ENCODE measurements around the gene EDC3. TPM values are rescaled to one million over a fixed set of nuclear protein-coding genes. Genes with fewer than 3 reads are reported as not detected.

The EDC3 gene
- total and polyA plus RNA-seq, 2 of the 4 experiments (the other 2 are of a cell fraction), result 16.8 to 38.0 TPM

Other genes with a start within 250 kb of the EDC3 start
- gene UBL7, start 234.9 kb downstream of the EDC3 start, total RNA-seq (2012; rRNA removed), result 57.8 and 68.1 TPM in 2 replicates
- gene UBL7, start 234.9 kb downstream of the EDC3 start, polyA plus RNA-seq (2012; rRNA removed), result 78.4 and 80.1 TPM in 2 replicates
- 2.5 TPM in 2 replicates for gene ARID3B, start 154.8 kb downstream of the EDC3 start, total RNA-seq (2012; rRNA removed)
- 5.0 and 5.9 TPM in 2 replicates for gene ARID3B, start 154.8 kb downstream of the EDC3 start, polyA plus RNA-seq (2012; rRNA removed)
- gene CLK3, start 80.2 kb downstream of the EDC3 start, total RNA-seq (2012; rRNA removed), result 114 and 117 TPM in 2 replicates
- 77.0 and 84.7 TPM in 2 replicates for gene CLK3, start 80.2 kb downstream of the EDC3 start, polyA plus RNA-seq (2012; rRNA removed)
- gene CYP1A1, start 29.5 kb upstream of the EDC3 start, total RNA-seq (2012; rRNA removed), result under 0.01 TPM in 2 replicates
- gene CYP1A1, start 29.5 kb upstream of the EDC3 start, polyA plus RNA-seq (2012; rRNA removed), result 0.03 and 0.04 TPM in 2 replicates
- not detected in 2 replicates for gene CYP1A2, start 52.8 kb upstream of the EDC3 start, total RNA-seq (2012; rRNA removed)
- not detected in 2 replicates for gene CYP1A2, start 52.8 kb upstream of the EDC3 start, polyA plus RNA-seq (2012; rRNA removed)
- gene CSK, start 86.1 kb upstream of the EDC3 start, total RNA-seq (2012; rRNA removed), result 10.8 and 13.6 TPM in 2 replicates
- 42.5 and 54.0 TPM in 2 replicates for gene CSK, start 86.1 kb upstream of the EDC3 start, polyA plus RNA-seq (2012; rRNA removed)
- gene LMAN1L, start 116.8 kb upstream of the EDC3 start, total RNA-seq (2012; rRNA removed), result not detected in 2 replicates
- gene LMAN1L, start 116.8 kb upstream of the EDC3 start, polyA plus RNA-seq (2012; rRNA removed), result not detected in 2 replicates
- not detected in 2 replicates for gene CPLX3, start 130.6 kb upstream of the EDC3 start, total RNA-seq (2012; rRNA removed)
- gene CPLX3, start 130.6 kb upstream of the EDC3 start, polyA plus RNA-seq (2012; rRNA removed), result not detected in 2 replicates
- gene ULK3, start 147.1 kb upstream of the EDC3 start, total RNA-seq (2012; rRNA removed), result 8.6 and 11.8 TPM in 2 replicates
- 22.7 and 24.7 TPM in 2 replicates for gene ULK3, start 147.1 kb upstream of the EDC3 start, polyA plus RNA-seq (2012; rRNA removed)
- gene SCAMP2, start 177.3 kb upstream of the EDC3 start, total RNA-seq (2012; rRNA removed), result 23.3 and 25.8 TPM in 2 replicates
- gene SCAMP2, start 177.3 kb upstream of the EDC3 start, polyA plus RNA-seq (2012; rRNA removed), result 108 and 111 TPM in 2 replicates
- gene MPI, start 194.0 kb upstream of the EDC3 start, total RNA-seq (2012; rRNA removed), result 61.4 and 91.8 TPM in 2 replicates
- 80.1 and 81.1 TPM in 2 replicates for gene MPI, start 194.0 kb upstream of the EDC3 start, polyA plus RNA-seq (2012; rRNA removed)
- 20.3 and 24.9 TPM in 2 replicates for gene FAM219B, start 210.8 kb upstream of the EDC3 start, total RNA-seq (2012; rRNA removed)
- gene FAM219B, start 210.8 kb upstream of the EDC3 start, polyA plus RNA-seq (2012; rRNA removed), result 40.8 and 48.7 TPM in 2 replicates
- 24.7 and 39.8 TPM in 2 replicates for gene COX5A, start 242.0 kb upstream of the EDC3 start, total RNA-seq (2012; rRNA removed)
- 135 and 141 TPM in 2 replicates for gene COX5A, start 242.0 kb upstream of the EDC3 start, polyA plus RNA-seq (2012; rRNA removed)

Measured in IMR-90 (cell line).